ENCODE results near the gene PGA3.
"Not testable (repeated sequence)": the region's sequence is repeated elsewhere in the genome, so short reads cannot be mapped to it uniquely, and the experiment has no call there.

PGA3 gene

GRCh38 chr11:61207636-61208310 is 4.5 kb downstream of the PGA3 start:
- not testable (repeated sequence) for DNase-seq (ENCODE audit: low spot score)

GRCh38 chr11:61210629-61211028 is 7.3 kb downstream of the PGA3 start:
- DNase-seq (ENCODE audit: low spot score): not testable (repeated sequence)

- DNase-seq (ENCODE audit: low spot score): not testable (repeated sequence)
Measured at GRCh38 chr11:61211327-61211952, 8.1 kb downstream of the PGA3 start.

- DNase-seq (ENCODE audit: low spot score): not testable (repeated sequence)
Measured at GRCh38 chr11:61212202-61212601, 8.9 kb downstream of the PGA3 start.

- DNase-seq (ENCODE audit: low spot score): not testable (repeated sequence)
Measured at GRCh38 chr11:61213711-61214324, 10.5 kb downstream of the PGA3 start.

GRCh38 chr11:61218306-61218705 is 15.0 kb downstream of the PGA3 start:
- not testable (repeated sequence) for DNase-seq (ENCODE audit: low spot score)

- not testable (repeated sequence) for DNase-seq (ENCODE audit: low spot score)
Measured at GRCh38 chr11:61219016-61219415, 15.7 kb downstream of the PGA3 start.

- DNase-seq (ENCODE audit: low spot score): not testable (repeated sequence)
Measured at GRCh38 chr11:61222047-61222446, 18.7 kb downstream of the PGA3 start, which contains the start of gene PGA4. Gene PGA4 (plus strand): TSS chr11:61222347. CDS start chr11:61222401, 54 bp downstream.

- not testable (repeated sequence) for DNase-seq (ENCODE audit: low spot score)
Measured at GRCh38 chr11:61222692-61223091, 19.4 kb downstream of the PGA3 start.

- not testable (repeated sequence) for DNase-seq (ENCODE audit: low spot score)
Measured at GRCh38 chr11:61226457-61227137, 23.3 kb downstream of the PGA3 start.

- not testable (repeated sequence) for DNase-seq (ENCODE audit: low spot score)
Measured at GRCh38 chr11:61229458-61229857, 26.1 kb downstream of the PGA3 start.

- not testable (repeated sequence) for DNase-seq (ENCODE audit: low spot score)
Measured at GRCh38 chr11:61231033-61231432, 27.7 kb downstream of the PGA3 start.

GRCh38 chr11:61231585-61231984 is 28.3 kb downstream of the PGA3 start:
- DNase-seq (ENCODE audit: low spot score): not testable (repeated sequence)

GRCh38 chr11:61232548-61233145 is 29.3 kb downstream of the PGA3 start:
- not testable (repeated sequence) for DNase-seq (ENCODE audit: low spot score)

- DNase-seq (ENCODE audit: low spot score): not testable (repeated sequence)
Measured at GRCh38 chr11:61237130-61237529, 33.8 kb downstream of the PGA3 start.

GRCh38 chr11:61240288-61240687 is 37.0 kb downstream of the PGA3 start:
- DNase-seq (ENCODE audit: low spot score): not testable (repeated sequence)

GRCh38 chr11:61240875-61241274 is 37.6 kb downstream of the PGA3 start, which contains the start of gene PGA5:
Gene PGA5 (plus strand): TSS chr11:61241175. CDS start chr11:61241227, 52 bp downstream.
- DNase-seq (ENCODE audit: low spot score): not testable (repeated sequence)

- not testable (repeated sequence) for DNase-seq (ENCODE audit: low spot score)
Measured at GRCh38 chr11:61241526-61241925, 38.2 kb downstream of the PGA3 start.

- not testable (repeated sequence) for DNase-seq (ENCODE audit: low spot score)
Measured at GRCh38 chr11:61245284-61245964, 42.1 kb downstream of the PGA3 start.

- DNase-seq (ENCODE audit: low spot score): not testable (repeated sequence)
Measured at GRCh38 chr11:61248071-61248470, 44.8 kb downstream of the PGA3 start.

GRCh38 chr11:61249201-61249600 is 45.9 kb downstream of the PGA3 start:
- not testable (repeated sequence) for DNase-seq (ENCODE audit: low spot score)
